Osteocyte (in vitro differentiated cells): ENCODE data around the gene VPS13A. TPM values are rescaled to one million over a fixed set of nuclear protein-coding genes. Genes with fewer than 3 reads are reported as not detected.
A peak's percentile ranks its signal among the peaks of the same experiment; 100 is the strongest.

Source experiments
- DNase-seq: peaks from one replicate; pipeline ENCODE4 v3.0.0; 2021; ENCODE audit warnings: mixed read lengths; ENCODE audit not compliant: unreplicated experiment; ENCODE audit errors: extremely low spot score
- H3K27ac Mint-ChIP-seq: one replicate; pipeline ENCODE4 v1.8.0; 2021; ENCODE audit warnings: mild to moderate bottlenecking, mixed read lengths; ENCODE audit not compliant: unreplicated experiment
- H3K27me3 Mint-ChIP-seq: one replicate; pipeline ENCODE4 v1.8.0; 2021; ENCODE audit warnings: mixed read lengths; ENCODE audit not compliant: unreplicated experiment
- H3K36me3 Mint-ChIP-seq: one replicate; pipeline ENCODE4 v1.8.0; 2021; ENCODE audit warnings: mixed read lengths; ENCODE audit not compliant: unreplicated experiment
- H3K4me1 Mint-ChIP-seq: one replicate; pipeline ENCODE4 v1.8.0; 2021; ENCODE audit warnings: mixed read lengths; ENCODE audit not compliant: unreplicated experiment
- H3K4me3 Mint-ChIP-seq: one replicate; pipeline ENCODE4 v1.8.0; 2021; ENCODE audit warnings: mild to moderate bottlenecking, moderate library complexity, mixed read lengths; ENCODE audit not compliant: unreplicated experiment
- H3K9me3 Mint-ChIP-seq: one replicate; pipeline ENCODE4 v1.8.0; 2021; ENCODE audit warnings: mixed read lengths; ENCODE audit not compliant: unreplicated experiment
- CTCF ChIP-seq: fragments of 200-600 bp; sonication (generic); IDR thresholded peaks from 2 replicates; pipeline ENCODE4 v1.5.0; 2021; ENCODE audit warnings: antibody characterized with exemption, mild to moderate bottlenecking, moderate library complexity
- total RNA-seq: library from RNA; stranded (reverse); gene quantifications from 2 replicates; pipeline ENCODE4 v1.2.1, GENCODE V29; 2021

Gene VPS13A
- total RNA-seq, 1 donor from 2014 or later: 31.4 TPM

DNA sequence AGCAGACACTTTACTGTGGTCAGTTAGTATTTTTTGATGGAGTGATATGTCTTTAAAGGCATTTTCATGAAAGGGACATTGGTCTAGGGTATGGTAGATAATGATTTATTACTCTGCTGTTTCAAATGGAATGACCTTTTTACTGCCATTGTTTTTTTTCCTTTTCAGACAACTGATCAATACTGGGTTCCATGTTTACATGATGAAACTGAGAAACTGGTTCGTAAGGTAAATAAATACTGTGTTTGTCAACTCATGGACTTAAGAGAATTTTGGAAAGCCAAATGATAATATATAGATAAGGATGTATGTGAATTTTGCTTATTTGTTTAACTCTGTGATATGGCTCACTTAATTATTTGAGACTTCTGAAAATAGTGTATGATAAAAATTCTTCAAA lies 35.5 kb downstream of the VPS13A start:
- Mint-ChIP-seq H3K4me1 (peaks cover 7% of the 10 kb centered on the region), H3K27me3 (no peaks in the 10 kb centered on the region), H3K27ac (no peak overlapping the region), H3K9me3 (no peaks in the 10 kb centered on the region), H3K36me3 (peaks cover 11% of the 10 kb centered on the region), H3K4me3 (no peak overlapping the region)
- TF ChIP-seq CTCF: no peak
- no peak for DNase-seq

GRCh38 chr9:77215874-77216273 lies 38.5 kb downstream of the VPS13A start:
- TF ChIP-seq CTCF: peak; percentile 43
- H3K27me3 Mint-ChIP-seq: no peaks in the 10 kb centered on the region
- no peak overlapping the region for H3K4me3 Mint-ChIP-seq
- H3K36me3 Mint-ChIP-seq: peaks cover 12% of the 10 kb centered on the region
- H3K9me3 Mint-ChIP-seq: no peaks in the 10 kb centered on the region
- H3K4me1 Mint-ChIP-seq: peaks cover 8% of the 10 kb centered on the region
- DNase-seq: no peak
- no peak overlapping the region for H3K27ac Mint-ChIP-seq

GRCh38 chr9:77218612-77219011 lies 41.3 kb downstream of the VPS13A start:
- Mint-ChIP-seq H3K27me3 (no peaks in the 10 kb centered on the region), H3K27ac (peak overlapping the region; percentile 28), H3K4me3 (no peak overlapping the region), H3K36me3 (peaks cover 25% of the 10 kb centered on the region), H3K4me1 (peaks cover 10% of the 10 kb centered on the region), H3K9me3 (no peaks in the 10 kb centered on the region)
- DNase-seq: no peak
- TF ChIP-seq CTCF: no peak

- peaks cover 10% of the 10 kb centered on the region for H3K4me1 Mint-ChIP-seq
- no peaks in the 10 kb centered on the region for H3K27me3 Mint-ChIP-seq
- TF ChIP-seq CTCF: no peak
- H3K27ac Mint-ChIP-seq: no peak overlapping the region
- DNase-seq: no peak
- H3K9me3 Mint-ChIP-seq: no peaks in the 10 kb centered on the region
- no peak overlapping the region for H3K4me3 Mint-ChIP-seq
- H3K36me3 Mint-ChIP-seq: peaks cover 34% of the 10 kb centered on the region
These were observed 44.1 kb downstream of the VPS13A start for GRCh38 chr9:77221431-77221830.

DNA sequence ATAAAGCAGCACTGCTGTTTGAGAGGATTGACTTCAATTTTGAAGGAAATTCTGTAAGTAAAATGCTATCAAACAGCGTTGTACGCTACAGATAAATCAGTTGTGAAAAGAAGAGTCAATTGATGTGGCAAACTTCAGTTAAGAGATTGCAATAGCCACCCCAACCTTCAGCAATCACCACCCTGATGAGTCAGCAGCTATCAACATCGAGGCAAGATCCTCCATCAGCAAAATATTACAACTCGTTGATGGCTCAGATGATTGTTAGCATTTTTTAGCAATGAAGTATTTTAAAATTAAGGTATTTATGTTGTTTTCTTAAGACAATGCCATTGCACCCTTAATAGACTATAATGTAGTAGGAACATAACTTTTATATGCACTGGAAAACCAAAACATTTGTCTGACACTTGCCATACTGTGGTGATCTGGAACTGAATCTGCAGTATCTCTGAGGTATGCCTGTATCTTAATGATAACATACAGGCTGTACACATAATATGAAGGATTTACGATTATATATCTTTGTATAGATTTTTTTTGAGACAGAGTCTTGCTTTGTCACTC lies 47.5 kb downstream of the VPS13A start:
- no peaks in the 10 kb centered on the region for H3K27me3 Mint-ChIP-seq
- H3K4me1 Mint-ChIP-seq: peaks cover 1% of the 10 kb centered on the region
- H3K9me3 Mint-ChIP-seq: peaks cover 5% of the 10 kb centered on the region
- no peak overlapping the region for H3K27ac Mint-ChIP-seq
- TF ChIP-seq CTCF: no peak
- DNase-seq: no peak
- H3K36me3 Mint-ChIP-seq: peaks cover 33% of the 10 kb centered on the region
- H3K4me3 Mint-ChIP-seq: no peak overlapping the region
